B cell (primary cell): ENCODE measurements around the gene GALNT10.

Experiments used
- EZH2 ChIP-seq: IDR thresholded peaks from 2 replicates; pipeline ENCODE4 v1.6.1; 2012; ENCODE audit warnings: borderline replicate concordance, low read depth, mild to moderate bottlenecking, moderate library complexity, low read length; ENCODE audit not compliant: insufficient read depth, poor library complexity, severe bottlenecking
- TF ChIP-seq, protein P1 (sequence below): fragments of 200-600 bp; IDR thresholded peaks from one replicate; pipeline ENCODE4 v1.8.0; 2022; ENCODE audit warnings: antibody characterized with exemption, mild to moderate bottlenecking

DNA sequence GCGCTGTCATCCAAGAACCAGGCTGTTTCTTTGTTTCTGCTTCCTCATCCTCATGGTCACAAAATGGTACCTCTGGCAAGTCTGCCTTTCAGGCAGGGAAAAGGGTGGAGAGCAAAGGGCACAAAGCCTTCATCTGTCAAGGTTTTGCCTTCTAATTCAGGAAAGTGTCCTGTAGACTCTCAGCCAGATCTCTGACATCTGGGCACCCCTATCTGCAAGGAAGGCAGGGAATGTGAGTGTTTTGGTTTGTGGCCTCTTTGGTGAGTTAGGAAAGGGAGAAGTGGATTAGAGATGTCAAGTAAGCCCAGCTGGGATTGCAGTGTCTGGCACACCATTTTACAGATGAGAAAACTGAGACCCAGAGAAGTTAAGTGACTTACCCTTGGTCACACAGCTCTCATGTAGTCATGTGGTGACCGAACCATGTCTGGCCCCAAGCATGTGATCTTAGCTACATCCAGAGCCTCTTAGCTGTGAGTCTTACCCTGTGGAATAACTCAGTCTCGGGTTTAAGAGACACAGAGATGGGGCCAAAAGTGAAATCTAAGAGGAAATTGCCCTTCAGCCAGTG, 139.6 kb downstream of the GALNT10 start:
- TF ChIP-seq, protein P1, sequence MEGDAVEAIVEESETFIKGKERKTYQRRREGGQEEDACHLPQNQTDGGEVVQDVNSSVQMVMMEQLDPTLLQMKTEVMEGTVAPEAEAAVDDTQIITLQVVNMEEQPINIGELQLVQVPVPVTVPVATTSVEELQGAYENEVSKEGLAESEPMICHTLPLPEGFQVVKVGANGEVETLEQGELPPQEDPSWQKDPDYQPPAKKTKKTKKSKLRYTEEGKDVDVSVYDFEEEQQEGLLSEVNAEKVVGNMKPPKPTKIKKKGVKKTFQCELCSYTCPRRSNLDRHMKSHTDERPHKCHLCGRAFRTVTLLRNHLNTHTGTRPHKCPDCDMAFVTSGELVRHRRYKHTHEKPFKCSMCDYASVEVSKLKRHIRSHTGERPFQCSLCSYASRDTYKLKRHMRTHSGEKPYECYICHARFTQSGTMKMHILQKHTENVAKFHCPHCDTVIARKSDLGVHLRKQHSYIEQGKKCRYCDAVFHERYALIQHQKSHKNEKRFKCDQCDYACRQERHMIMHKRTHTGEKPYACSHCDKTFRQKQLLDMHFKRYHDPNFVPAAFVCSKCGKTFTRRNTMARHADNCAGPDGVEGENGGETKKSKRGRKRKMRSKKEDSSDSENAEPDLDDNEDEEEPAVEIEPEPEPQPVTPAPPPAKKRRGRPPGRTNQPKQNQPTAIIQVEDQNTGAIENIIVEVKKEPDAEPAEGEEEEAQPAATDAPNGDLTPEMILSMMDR, result no peak
- no peak for TF ChIP-seq EZH2
